GM19023 (cell line): ENCODE results near the gene ARL2.
"Not testable (repeated sequence)": the region's sequence is repeated elsewhere in the genome, so short reads cannot be mapped to it uniquely, and the experiment has no call there.

Source experiments
- ATAC-seq: cut with Tn5 transposase; IDR thresholded peaks from one replicate; pipeline ENCODE4 v1.9.1; 2021; ENCODE audit warnings: mild to moderate bottlenecking, moderate library complexity; ENCODE audit not compliant: unreplicated experiment

ARL2 gene

DNA sequence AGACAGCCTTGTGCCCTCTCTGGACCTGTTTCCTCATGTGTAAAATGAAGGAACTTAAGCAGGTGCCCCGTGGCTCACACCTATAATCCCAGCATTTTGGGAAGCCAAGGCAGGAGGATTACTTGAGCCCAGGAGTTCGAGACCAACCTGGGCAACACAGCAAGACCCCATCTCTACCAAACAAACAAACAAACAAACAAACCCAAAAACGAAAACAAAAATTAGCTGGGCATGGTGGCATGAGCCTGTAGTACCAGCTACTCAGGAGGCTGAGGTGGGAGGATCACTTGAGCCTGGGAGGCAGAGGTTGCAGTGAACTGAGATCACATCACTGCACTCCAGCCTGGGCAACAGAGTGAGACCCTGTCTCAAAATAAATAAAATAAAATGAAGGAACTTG, 10.0 kb upstream of the ARL2 start:
- ATAC-seq, result not testable (repeated sequence)

DNA sequence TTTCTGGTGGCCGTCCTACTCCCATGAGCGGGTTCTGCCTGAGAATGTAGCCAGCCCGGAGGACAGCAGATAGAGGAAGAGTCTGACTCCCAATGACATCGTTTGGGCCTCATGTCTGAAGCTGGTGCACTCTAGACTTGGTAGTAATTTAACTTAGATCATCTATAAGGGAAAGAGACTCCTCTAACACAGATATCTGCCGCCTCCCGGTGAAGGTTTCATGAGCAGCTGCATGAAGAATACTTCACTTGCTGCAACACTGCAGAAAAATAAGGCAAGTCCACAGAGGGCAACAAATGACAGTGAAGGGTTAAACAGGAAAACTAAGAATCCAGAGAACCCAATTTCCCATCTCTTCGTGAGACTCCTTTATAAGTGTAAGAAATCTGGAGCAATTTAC, 5.9 kb upstream of the ARL2 start:
- ATAC-seq, result no peak

DNA sequence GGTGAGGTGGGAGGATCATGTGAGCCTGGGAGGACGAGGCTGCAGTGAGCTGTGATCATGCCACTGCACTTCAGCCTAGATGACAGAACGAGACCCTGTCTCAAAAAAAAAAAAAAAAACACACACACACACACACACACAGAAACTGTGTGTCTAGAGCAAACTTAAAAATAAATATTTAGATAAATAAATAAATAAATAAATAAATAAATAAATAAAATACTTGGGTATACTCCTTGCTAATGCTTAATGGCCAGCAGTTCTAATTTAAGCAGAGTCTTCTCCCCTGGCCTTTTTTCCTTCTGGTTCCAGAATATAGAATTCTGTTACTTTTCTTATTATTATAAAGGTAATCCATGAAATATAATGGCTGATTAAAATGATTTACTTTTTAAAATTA, 5.1 kb upstream of the ARL2 start:
- ATAC-seq, result no peak

DNA sequence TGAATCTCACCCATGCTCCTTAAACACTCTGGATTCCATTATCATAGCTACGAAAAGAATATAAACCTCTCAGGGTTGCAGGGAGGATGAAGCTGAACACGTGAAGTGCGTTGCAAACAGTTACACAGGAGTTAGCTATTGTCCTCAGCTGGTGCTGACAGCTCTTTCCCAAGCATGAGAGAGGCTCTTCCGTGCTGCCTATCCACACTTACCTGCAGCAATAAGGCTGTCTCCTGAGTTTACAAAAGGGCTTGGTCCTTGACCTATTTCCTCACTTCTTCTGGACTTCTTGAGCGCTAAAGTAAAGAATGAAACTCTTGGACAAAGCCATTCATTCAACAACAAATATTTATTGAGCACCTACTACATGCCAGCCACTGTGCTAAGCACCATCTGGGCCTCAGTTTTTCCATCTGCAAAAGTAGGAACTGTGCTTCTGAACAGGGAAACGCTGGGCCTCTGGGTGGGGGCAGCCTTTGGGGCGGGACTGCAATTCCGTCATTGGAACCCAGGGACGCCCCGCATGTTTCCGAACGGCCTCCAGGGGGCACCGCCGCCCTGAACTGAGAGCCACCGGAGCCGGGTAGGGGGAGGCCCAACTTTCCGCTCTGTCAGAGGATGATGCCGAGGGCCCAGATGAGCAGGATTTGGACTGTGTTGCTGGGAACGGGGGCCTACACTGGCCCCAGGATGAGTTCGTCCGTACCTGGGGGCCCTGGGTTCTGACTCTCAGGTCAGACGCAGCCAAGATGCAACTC, 651 bp upstream of the ARL2 start:
- peak; percentile 69 for ATAC-seq

DNA sequence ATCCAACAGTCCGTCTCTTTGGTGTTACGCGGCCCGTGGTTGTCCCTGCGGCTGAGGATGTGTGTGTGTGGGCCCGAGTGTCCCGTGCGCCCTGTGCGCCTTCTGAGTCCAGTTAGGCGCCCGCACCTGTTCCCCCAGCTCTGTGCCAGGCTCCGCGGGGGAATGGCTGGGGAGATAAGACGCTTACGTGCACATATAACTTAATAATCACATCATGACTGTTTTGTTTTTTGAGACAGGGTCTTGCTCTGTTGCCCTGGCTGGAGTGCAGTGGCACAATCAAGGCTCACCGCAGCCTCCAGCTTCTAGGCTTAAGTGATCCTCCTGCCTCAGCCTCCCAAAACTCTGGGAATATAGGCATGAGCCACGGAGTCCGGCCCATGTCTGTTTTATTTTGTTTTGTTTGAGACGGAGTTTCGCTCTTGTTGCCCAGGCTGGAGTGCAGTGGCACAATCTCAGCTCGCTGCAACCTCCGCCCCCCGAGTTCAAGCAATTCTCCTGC, 817 bp downstream of the ARL2 start:
- no peak for ATAC-seq

DNA sequence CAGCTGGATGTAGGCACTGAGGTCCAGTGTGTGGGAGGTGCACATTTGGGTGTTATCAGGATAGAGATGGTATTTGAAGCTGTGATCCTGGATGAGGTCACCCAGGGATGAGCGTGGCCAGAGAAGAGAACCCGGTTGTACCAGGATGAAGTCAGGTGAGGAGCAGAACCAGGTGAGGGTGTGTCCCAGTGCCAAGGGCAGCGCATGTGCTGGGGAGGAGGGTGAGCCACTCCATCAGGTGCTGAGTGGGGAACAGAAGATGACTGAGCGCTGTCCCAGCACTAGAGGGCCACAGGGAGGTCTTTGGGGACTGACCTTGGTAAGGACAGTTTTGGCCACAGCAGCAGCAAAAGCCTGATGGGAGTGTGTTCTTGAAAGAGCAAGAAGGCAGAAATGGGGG, 2.7 kb downstream of the ARL2 start:
- no peak for ATAC-seq

DNA sequence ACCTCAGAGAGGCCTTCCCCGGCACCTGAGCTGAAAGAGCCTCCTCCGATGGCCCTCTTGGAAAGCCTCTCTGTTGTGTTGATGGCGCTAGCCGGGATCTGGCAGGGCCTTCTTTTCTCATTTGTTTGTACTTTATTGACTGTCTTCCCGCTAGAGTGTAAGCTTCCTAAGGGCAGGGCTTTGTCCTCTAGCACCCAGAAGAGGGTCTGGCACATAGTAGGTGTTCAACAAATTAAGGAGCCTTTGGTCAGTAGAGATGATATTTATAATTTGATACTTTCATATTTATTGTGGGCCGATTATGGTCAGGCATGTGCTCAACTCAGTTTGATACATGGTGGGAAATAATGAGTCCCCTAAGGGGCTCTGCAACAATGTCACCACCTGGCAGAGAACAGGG, 4.0 kb downstream of the ARL2 start:
- no peak for ATAC-seq

DNA sequence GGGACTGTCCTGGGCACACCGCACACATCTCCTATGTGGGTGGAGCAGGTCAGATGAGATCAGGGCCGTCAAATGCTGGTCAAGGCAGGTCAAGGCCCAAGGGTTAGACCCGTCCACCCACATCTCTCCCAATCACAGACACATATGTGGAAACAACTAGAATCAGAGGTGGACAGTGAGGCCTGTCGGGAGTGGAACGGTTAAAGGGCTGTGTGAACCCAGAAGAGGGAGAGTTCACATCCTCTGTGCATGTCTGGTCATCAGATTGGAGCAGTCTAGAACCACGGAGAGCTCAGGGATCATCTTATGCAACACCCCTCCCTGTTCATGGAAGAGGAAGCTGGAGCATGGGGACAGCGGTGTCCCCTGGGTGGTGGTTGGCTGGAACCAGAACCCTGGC, 5.9 kb downstream of the ARL2 start:
- no peak for ATAC-seq

DNA sequence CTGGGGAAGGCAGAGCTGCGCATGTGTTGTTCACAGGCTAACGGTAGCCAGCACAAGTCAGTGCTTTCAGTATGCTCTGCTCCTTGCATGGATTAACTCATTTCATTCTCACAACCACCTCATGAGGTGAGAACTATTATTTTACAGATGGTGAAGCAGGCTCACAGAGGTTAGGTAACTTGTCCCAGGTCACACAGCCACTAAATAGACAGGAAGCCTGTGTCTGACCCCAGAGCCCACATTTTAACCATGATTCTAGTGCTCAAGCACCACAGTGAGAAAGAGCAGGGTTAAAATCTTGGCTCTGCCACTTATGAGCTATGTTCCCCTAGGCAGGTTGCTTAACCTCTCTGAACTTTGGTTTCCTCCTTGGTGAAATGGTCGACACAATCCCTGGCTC, 7.0 kb downstream of the ARL2 start:
- no peak for ATAC-seq

DNA sequence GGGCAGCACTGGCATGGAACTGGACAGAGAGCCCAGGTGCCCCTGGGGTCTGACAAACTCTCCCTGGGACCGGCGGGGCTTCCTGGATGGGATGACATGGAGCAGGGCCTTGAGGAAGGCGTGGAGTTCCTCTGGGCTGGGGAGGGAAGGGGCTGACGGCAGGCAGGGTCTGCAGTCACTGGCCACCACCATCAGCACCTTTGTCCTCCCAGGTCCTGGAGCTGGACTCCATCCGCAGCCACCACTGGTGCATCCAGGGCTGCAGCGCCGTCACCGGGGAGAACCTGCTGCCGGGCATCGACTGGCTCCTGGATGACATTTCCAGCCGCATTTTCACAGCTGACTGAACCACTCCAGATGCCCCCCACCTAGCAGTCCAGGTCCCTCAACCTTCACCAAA, 7.5 kb downstream of the ARL2 start:
- ATAC-seq, result no peak

DNA sequence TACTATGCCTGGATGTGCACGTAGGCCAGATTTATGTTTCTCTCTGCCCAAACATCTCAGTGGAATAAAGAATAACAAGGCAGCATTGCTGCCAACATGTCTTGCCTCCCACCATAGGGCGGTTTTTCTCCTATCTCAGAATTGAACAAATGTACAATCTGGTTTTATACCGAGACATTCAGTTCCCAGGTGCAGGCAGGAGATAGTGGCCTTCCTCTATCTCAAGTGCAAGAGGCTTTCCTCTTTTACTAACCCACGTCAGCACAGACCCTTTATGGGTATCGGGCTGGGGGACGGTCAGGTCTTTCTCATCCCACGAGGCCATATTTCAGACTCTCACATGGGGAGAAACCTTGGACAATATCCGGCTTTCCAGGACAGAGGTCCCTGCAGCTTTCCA, 9.5 kb downstream of the ARL2 start:
- not testable (repeated sequence) for ATAC-seq

DNA sequence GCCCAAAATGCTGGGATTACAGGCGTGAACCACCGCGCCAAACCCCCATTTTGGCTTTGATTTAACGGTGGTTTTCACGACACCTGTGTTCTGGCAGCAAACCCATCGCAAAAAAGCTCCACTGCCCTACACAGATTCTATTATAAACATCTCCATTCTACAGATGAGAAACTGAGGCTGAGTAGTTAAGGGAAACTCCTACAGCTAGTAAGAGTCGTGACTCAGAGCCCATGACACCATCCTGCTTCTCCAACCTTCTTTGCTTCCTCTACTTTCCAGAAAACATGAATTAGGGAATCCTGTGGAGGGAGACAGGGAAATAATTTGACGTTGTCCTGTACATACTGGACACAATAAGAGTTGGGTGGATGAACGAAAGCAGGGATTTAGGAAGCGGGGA, 12.8 kb downstream of the ARL2 start:
- ATAC-seq, result no peak

DNA sequence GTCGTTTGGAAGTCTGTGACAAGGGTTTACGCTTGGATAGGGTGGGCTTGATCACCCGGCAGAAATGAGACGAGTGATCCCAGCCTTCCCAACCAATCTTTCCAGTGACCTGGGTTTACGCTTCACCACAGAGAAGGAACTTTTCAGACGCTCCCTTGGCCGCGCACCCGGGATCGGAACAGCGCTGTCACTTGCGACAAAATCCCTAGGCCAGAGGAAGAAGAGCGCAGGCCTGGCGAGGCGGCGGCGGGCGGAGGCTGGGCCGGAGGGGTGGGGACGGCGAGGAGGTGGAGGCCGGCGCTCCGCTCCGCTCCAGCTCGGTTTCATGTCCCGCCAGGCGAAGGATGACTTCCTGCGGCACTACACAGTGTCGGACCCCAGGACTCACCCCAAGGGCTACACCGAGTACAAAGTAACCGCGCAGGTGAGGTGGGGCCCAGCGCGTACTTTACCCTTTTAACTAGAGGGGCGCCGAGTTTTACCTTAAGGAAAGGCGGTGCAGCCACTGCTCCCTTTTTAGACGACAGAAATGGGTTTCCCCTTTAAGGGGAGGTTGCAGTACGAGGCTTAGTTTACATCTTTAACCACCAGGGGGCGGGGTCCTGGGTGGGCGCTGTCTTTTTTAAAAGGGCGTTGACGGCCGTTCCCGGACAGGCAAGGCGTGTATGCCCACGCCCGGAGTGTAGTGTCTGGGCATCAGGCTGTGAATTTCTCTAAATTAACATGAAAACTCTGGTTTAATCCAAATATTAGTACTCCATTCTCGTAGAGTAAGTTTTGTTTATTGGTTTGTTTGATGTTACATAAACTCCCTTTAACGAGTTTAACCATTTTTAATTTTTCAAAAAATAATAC, 13.5 kb downstream of the ARL2 start, which contains the start of gene SNX15:
Gene SNX15 (plus strand): TSS at position 227 of the 855 bp plus-strand sequence. CDS start 99 bp downstream, at position 326.
- peak; percentile 90 for ATAC-seq

DNA sequence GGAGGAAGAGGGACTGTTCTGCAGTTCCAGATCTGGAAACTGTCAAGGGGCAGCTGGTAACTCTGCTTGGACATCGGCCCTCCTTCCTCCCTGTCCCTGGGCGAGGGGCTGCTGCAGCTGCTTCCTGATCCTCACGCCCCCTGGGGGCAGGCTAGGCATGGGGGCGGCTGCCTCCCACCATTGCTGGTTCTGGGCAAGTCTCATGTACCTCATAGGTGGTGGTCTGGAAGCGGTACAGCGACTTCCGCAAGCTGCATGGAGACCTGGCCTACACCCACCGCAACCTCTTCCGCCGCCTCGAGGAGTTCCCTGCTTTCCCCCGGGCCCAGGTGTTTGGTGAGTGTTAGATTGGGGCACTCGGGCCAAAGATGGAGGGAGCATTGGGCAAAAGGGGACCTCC, 18.3 kb downstream of the ARL2 start:
- no peak for ATAC-seq

DNA sequence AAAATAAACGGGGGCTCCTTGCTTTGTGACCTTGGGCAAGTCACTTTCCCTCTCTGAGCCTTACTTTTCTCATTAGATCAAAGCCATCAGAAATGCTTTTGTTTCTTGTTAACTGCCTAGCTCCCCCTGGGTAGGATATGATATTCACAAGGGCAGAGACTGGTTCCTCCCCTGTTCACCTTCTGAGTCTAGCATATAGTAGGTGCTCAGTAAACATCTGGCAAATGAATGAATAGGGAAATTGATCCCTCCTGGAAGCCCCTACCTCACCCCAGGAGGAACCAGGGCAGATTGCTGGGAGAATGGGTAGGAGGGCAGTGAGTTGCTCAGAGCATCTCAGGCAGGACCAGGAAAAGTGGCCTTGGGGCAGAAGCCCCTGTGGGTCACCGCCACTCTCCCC, 20.5 kb downstream of the ARL2 start:
- no peak for ATAC-seq

DNA sequence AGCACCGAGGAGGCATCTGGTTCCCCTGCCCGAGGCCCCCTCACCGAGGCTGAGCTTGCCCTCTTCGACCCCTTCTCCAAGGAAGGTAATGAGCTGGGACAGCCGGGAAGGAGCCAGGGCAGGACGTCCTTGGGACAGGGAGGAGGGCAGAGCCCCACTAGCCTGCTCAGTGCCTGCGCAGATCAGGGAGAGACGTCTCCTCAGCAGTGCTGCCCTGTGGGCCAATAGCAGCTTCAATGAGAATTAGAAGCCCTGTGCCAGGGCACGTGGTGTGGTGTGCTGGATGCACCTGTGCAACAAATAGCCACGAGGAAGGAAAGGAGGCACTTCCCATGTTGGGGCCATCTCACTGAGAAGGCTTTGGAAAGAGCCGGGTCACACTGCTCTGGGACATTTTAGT, 21.6 kb downstream of the ARL2 start:
- no peak for ATAC-seq

DNA sequence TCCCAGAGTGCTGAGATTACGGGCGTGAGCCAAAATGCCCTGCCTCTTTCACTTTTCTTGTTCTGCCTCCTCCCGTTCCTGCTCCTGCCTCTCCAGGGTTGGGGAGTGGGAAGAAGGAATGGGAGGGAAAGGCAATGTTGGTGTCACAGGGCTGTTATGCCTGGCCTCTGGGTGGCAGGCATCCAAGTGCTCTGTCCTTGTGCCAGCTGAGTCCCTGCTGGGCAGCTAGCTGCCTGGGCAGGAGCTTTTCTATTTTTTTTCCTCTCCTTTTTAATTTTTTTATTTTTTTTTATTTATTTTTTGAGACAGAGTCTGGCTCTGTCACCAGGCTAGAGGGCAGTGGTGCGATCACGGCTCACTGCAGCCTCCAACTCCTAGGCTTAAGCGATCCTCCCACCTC, 23.0 kb downstream of the ARL2 start:
- no peak for ATAC-seq

DNA sequence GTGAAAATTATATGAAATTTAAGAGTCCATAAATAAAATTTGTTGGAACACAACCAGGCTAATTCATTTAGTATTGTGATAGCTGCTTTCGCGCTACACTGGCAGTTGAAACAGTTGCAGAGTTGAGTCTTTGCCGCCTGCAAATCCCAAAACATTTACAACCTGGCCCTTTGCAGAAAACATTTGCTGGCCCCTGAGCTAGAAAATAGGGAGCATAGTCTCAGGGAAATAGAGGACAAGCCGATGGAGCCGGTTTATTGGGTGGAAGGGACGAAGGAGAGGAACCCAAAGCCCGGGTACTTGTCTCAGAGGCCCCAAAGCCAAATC, 26.5 kb downstream of the ARL2 start:
- ATAC-seq, result no peak

DNA sequence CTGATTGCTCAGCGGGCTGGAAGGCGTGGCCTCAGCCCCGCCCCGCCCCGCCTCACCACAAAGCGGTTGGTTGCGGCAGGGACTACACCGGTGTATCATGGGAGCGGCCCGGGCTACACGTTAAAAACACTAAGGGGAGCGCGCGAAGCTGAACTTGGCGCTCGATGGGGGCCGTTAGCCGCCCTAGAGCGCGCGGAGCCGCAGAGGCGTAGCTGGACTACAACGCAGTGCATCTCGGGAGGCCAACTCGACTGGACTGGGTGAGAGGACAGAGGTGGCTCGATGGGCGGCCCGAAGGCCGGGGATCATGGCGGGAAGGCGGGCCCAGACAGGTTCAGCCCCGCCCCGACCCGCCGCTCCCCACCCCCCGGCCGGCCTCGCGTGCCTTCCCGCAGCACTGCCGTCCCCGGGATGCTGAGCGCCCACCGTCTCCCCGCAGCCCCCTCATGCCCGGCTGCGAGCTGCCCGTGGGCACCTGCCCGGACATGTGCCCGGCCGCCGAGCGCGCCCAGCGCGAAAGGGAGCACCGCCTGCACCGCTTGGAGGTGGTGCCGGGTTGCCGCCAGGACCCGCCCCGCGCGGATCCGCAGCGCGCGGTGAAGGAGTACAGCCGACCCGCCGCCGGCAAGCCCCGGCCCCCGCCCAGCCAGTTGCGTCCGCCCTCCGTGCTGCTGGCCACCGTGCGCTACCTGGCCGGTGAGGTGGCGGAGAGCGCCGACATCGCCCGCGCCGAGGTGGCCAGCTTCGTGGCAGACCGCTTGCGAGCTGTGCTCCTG, 27.1 kb downstream of the ARL2 start, which contains the start of gene SAC3D1:
Gene SAC3D1 (plus strand): TSS at position 364 of the 776 bp plus-strand sequence. CDS start 83 bp downstream, at position 447.
- peak; percentile 89 for ATAC-seq

DNA sequence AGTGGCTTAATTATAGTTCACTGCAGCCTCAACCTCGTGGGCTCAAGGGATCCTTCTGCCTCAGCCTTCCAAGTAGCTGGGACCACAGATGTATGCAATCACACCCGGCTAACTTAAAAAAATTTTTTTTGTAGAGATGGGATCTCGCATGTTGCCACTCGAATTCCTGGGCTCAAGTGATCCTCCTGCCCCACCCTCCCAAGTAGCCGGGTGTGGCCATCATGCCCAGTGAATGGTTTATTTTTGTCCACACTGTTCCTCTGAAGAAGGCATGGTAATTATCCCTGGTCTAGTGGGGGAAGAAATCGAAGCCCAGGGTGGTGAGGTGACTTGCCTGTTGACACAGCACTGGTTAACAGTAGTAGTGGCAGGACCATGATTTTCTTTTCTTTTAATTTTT, 28.9 kb downstream of the ARL2 start:
- ATAC-seq, result no peak

DNA sequence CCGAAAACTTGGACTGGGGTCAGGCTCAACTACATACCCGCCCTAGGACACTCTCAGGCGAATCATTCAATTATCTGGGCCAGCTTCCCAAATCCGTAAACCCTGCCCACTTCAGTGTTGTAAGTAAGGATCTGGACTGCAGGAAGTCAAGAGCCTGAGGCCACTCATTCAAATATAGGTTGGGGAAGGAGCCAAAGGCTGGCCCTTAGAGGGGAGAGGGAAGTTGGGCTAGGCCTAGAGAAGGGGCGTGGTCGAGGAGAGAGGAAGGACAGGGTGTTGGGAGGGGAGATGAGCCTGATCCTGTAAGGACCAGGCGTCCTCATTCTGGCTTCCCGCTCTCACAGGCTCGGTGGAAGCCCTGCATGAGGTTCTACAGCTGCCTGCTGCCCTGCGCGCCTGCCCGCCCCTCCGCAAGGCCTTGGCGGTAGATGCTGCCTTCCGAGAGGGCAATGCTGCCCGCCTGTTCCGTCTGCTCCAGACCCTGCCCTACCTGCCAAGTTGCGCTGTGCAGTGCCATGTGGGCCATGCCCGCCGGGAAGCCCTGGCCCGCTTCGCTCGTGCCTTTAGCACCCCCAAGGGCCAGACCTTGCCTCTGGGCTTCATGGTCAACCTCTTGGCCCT, 30.0 kb downstream of the ARL2 start:
- ATAC-seq, result no peak
